ENCODE results near the gene INPP5A.
"Not testable (repeated sequence)": the region's sequence is repeated elsewhere in the genome, so short reads cannot be mapped to it uniquely, and the experiment has no call there.

Gene INPP5A

GRCh38 chr10:132810807-132811700 lies 273.5 kb downstream of the INPP5A start:
- DNase-seq = no peak

DNA sequence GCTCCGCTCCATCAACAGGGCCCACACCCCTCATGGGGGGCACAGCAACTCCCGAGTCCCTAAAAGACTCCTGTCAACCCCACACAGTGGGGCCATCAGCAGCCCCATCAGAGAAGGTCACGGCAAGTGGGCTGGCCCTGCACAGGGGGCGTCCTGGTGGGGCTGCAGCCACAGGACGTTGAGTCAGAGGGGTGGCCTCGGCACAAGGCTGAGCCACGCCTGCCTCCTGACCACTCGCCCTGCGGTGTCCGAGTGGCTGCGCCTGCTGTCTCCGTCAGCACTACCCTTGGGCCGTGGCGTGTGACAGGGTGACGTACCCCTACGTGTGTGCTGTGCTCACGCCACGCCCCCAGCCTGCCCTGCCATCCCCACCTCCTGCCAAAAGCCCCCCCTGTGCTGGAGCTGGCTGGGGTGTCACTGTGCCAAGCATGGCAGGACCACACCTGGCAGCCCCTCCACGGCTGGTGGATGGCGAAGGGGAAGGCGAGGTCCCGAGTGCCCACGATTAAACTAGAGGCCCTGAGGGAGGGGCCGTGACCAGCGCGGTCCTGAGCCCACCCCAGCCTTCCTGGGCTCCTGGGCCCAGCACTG lies 274.4 kb downstream of the INPP5A start:
- DNase-seq = no peak

GRCh38 chr10:132812520-132812919 lies 274.9 kb downstream of the INPP5A start:
- no peak for DNase-seq

DNA sequence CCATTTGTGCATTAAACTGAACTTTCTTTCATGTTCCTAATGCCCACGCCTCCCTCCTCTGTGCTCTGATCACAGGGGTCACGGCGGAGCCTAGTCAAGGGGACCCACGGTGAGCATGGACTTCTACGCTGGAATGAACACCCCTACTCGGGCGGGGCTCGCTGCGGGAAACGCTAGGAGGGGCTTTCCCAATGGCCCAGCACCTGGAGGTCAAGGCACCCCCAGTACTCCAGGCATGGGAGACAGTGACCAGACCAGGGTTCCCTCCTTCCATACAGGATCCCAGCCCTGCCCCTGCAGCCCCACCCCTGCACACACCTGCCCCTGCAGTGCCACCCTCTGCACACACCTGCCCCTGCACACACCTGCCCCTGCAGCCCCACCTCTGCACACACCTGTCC lies 275.4 kb downstream of the INPP5A start:
- DNase-seq = no peak

- no peak for DNase-seq
These were observed 276.2 kb downstream of the INPP5A start for GRCh38 chr10:132813560-132814468.

- DNase-seq = no peak
These were observed 276.9 kb downstream of the INPP5A start for GRCh38 chr10:132814469-132814856.

DNA sequence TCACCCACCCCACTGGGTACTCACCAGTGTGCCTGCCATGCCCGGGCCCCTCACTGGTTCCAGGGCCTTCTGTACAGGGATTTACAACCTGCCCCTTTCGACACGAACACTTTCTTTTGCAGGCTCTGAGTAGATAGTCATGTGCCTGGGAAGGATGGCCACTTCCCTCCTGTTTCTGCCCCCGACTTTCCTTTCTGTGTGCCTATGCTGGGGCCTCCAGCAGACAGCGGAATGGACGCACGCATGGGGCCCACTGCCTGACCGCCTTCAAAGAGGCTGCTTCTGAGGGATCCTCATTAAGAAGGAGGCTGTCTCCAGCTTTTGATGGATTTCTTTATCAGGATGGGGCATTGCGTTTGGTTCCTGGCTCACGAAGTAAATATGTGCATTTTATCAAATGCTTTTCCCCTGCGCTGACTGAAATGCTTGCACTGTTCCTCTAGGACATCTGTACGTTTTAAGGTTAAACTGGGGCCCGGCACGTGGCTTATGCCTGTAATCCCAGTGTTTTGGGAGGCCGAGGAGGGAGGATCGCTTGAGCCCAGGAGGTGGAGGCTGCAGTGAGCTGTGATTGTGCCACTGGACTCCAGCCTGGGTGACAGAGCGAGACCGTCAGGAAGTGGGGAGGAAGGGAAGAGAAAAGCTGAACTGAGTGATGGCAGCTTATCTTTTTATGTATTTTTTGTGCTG lies 277.7 kb downstream of the INPP5A start:
- DNase-seq = no peak

DNA sequence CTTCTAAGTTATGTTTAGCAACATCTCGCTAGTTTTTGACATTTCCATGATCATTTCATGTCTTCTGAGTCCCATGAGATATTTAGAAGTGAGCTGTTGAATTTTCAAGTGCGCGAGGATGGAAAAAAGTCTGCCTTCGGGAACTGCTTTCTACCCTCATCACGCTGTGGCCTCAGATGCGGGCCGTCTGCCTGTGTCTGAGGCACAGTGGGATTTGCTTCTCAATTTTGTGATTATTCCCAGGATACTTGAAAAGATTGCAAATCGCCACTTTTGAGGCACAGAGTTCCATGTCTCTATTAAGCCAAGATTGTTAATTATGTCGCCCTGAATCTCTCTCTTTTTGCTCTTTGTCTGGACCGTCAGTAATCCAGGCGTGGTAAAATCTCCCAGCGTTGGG lies 279.1 kb downstream of the INPP5A start:
- DNase-seq = no peak

GRCh38 chr10:132817701-132818211 lies 280.2 kb downstream of the INPP5A start:
- no peak for DNase-seq

DNA sequence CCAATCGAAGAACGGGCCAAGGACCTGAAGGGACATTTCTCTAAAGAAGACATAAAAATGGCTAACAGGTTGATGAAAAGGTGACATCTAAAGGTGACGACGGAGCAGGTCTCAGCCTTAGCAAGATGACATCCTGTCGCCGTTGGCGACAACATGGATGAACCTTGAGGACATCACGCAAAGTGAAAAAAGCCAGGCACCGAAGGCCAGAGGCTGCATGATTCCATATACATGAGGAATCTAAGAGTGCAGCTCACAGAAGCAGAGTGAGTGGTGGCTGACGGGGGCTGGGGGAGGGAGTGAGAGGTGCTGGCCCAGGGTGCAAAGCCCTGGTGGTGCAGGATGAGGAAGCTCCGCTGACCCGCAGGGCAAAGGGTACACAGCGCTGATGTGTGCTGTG lies 282.5 kb downstream of the INPP5A start:
- DNase-seq = no peak

DNA sequence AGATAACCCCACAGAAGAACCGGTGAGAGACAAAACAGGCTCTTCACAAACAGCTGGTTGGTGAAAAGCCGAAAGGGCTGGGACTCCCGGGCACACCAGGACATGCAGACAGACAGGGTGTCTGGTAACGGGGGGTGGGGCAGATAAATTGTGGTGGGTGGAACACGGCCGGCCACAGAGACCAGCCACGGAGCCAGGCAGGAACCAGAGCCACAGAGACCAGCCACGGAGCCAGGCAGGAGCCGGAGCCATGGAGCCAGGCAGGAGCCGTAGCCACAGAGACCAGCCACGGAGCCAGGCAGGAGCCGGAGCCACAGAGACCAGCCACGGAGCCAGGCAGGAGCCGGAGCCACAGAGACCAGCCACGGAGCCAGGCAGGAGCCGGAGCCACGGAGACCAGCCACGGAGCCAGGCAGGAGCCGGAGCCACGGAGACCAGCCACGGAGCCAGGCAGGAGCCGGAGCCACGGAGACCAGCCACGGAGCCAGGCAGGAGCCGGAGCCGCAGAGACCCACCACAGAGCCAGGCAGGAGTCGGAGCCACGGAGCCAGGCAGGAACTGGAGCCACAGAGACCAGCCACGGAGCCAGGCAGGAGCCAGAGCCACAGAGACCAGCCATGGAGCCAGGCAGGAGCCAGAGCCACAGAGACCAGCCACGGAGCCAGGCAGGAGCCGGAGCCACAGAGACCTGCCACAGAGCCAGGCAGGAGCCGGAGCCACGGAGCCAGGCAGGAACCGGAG lies 288.4 kb downstream of the INPP5A start:
- not testable (repeated sequence) for DNase-seq

GRCh38 chr10:132826524-132827422 lies 289.2 kb downstream of the INPP5A start:
- DNase-seq = no peak

DNA sequence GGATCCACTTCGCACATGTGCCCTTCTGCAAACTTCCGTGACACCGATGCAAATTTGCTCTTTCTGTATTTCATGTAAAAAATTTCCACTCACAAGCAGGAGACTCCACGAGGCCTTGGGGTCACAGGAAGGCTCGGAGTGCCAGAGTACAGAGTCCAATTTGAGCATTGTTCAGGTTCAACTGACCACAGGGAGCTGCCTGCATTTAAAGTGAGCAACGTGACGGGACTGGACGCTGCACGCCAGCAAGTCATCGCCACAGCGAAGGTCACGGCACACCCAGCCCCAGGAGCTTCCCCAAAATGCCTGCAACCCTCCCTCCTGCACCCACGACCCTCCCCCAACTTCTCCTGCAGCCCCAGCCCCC lies 289.8 kb downstream of the INPP5A start:
- no peak for DNase-seq

DNA sequence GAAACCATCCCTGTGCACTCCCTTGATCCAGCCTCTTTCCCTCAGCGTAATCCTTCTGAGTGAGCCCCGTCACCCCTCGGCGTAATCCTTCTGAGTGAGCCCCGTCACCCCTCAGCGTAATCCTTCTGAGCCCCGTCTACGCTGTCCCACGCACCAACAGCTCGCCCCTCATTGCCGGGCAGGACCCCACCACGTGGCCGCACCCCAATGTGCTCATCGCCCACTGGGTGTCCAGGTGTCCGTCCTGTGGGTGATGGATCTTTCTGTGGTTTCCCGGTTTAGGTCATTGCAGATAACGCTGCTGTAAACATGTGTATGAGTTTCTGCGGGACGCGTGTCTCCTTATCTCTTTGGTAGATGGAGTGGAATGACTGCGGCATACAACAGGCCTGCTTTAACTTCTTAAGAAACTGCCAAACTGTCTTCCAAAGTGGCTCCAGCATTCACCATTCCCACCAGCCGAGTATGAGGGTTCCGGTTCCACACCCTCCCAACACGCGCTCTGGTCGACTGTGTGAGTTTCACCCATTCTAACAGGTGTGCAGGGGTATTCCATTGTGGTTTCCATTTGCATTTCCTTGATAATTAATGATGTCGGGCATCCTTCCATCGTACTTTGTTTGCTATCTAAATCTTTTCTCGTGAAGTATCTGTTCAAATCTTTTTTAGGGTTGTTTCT lies 290.4 kb downstream of the INPP5A start:
- no peak for DNase-seq

- no peak for DNase-seq
These were observed 291.1 kb downstream of the INPP5A start for GRCh38 chr10:132828681-132829080.

DNA sequence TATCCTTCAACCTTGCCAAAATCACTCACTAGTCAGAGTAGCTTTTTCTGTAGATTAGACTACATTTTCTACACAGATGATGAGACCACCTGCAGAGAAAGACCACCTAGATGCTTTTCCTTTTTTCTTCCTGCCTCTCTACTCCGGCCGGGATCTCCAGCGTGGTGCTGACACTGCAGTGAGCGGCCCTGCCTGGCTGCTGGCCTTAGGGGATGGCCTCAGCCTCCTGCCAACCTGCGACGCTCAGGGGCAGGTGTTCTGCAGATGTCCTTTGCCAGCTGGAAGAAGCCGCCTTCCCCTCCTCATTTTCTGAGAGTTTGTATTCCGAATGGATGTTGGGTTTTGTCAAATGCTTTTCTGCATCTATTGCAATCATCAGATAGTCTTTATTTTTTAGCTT lies 291.8 kb downstream of the INPP5A start:
- no peak for DNase-seq

DNA sequence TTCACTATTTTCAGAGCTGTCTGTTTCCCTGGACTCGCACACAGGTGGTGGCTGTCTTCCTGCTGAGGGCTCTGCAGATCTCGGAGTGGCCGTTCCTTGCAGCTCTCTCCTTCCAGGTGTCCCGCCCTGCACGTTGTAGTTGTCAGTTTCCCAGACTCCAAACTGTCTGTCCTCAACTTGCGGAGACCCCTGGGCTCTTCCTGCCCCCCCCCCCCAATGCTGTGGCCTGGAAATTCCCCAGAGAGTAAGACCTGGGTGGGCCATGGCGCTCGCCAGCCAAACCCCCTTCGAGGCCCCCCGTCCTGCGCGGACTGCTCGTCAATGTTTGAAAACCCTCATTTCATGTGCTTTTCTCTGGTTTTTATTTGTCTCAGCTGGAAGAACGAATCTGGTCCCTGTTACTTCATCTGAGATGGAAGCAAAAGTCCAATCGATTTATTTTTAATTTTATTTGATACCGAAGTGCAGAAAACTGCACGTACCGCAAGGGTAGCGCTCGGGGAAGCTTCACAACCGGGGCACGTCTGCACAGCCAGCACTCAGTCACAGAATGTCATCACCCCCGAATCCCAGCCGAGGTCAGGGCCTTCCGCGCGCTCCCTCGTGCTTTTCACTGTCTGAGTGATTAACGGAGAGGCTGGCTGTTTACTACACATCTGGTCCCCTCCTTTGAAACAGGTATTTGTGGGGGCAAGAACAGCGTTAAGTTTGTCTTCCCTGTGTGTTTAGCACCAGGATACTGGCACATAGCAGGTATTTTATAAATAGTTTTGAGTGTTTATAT lies 294.8 kb downstream of the INPP5A start:
- DNase-seq = no peak
